Astrocyte (in vitro differentiated cells and primary cell): ENCODE results near the gene CNTROB. TPM values are rescaled to one million over a fixed set of nuclear protein-coding genes. Genes with fewer than 3 reads are reported as not detected.

ENCODE experiments used
- DNase-seq: peaks from one replicate; pipeline ENCODE4 v3.0.0-alpha.2; 2010; ENCODE audit warnings: low read depth
- FAIRE-seq: peaks from 2 replicates; lab custom pipeline; 2011; peaks lifted over from hg19 to GRCh38; lab: Jason Lieb, UNC
- H2AFZ ChIP-seq: 2 replicates; pipeline ENCODE4 v1.6.0; 2012; ENCODE audit warnings: low read depth, low read length, inconsistent platforms
- H3K27ac ChIP-seq: 2 replicates; pipeline ENCODE4 v1.5.1; 2011; ENCODE audit warnings: low read depth, low read length, inconsistent platforms
- H3K27me3 ChIP-seq: 2 replicates; pipeline ENCODE4 v1.6.0; 2011; ENCODE audit warnings: low read length, inconsistent platforms; ENCODE audit not compliant: insufficient read depth
- H3K36me3 ChIP-seq: 2 replicates; pipeline ENCODE4 v1.5.1; 2011; ENCODE audit warnings: low read length, inconsistent platforms; ENCODE audit not compliant: insufficient read depth
- H3K4me1 ChIP-seq: 2 replicates; pipeline ENCODE4 v1.5.1; 2011; ENCODE audit warnings: low read length, inconsistent platforms; ENCODE audit not compliant: insufficient read depth
- H3K4me2 ChIP-seq: 2 replicates; pipeline ENCODE4 v1.6.0; 2012; ENCODE audit warnings: low read length, inconsistent platforms
- H3K4me3 ChIP-seq: 2 replicates; pipeline ENCODE4 v1.5.1; 2011; ENCODE audit warnings: low read depth, mild to moderate bottlenecking, low read length, inconsistent platforms; ENCODE audit not compliant: insufficient read depth
- H3K79me2 ChIP-seq: 2 replicates; pipeline ENCODE4 v1.6.0; 2012; ENCODE audit warnings: mild to moderate bottlenecking, low read length, inconsistent platforms; ENCODE audit not compliant: insufficient read depth
- H3K9ac ChIP-seq: 2 replicates; pipeline ENCODE4 v1.6.0; 2012; ENCODE audit warnings: mild to moderate bottlenecking, low read length, inconsistent platforms
- H3K9me3 ChIP-seq: 2 replicates; pipeline ENCODE4 v1.5.1; 2012; ENCODE audit warnings: low read depth, mild to moderate bottlenecking, low read length, inconsistent platforms; ENCODE audit not compliant: insufficient read depth
- H4K20me1 ChIP-seq: 2 replicates; pipeline ENCODE4 v1.6.0; 2012; ENCODE audit warnings: low read length, inconsistent platforms; ENCODE audit not compliant: insufficient read depth
- H3K27ac Mint-ChIP-seq: one replicate; pipeline ENCODE4 v1.8.0; 2021; ENCODE audit warnings: mild to moderate bottlenecking, mixed read lengths; ENCODE audit not compliant: unreplicated experiment
- H3K27me3 Mint-ChIP-seq: one replicate; pipeline ENCODE4 v1.8.0; 2021; ENCODE audit warnings: low read depth, mixed read lengths; ENCODE audit not compliant: unreplicated experiment
- H3K36me3 Mint-ChIP-seq: one replicate; pipeline ENCODE4 v1.8.0; 2021; ENCODE audit warnings: low read depth, mixed read lengths; ENCODE audit not compliant: unreplicated experiment
- H3K4me1 Mint-ChIP-seq: one replicate; pipeline ENCODE4 v1.8.0; 2021; ENCODE audit warnings: low read depth, mixed read lengths; ENCODE audit not compliant: unreplicated experiment
- H3K4me3 Mint-ChIP-seq: one replicate; pipeline ENCODE4 v1.8.0; 2021; ENCODE audit warnings: mild to moderate bottlenecking, moderate library complexity, mixed read lengths; ENCODE audit not compliant: unreplicated experiment
- H3K9me3 Mint-ChIP-seq: one replicate; pipeline ENCODE4 v1.8.0; 2021; ENCODE audit warnings: mild to moderate bottlenecking, mixed read lengths; ENCODE audit not compliant: unreplicated experiment
- CTCF ChIP-seq: IDR thresholded peaks from 2 replicates; pipeline ENCODE4 v1.5.1; 2011; ENCODE audit warnings: low read depth, mild to moderate bottlenecking, inconsistent platforms, low read length, moderate library complexity; ENCODE audit not compliant: insufficient read depth
- EZH2 ChIP-seq: IDR thresholded peaks from 2 replicates; pipeline ENCODE4 v1.6.1; 2012; ENCODE audit warnings: mild to moderate bottlenecking, low read length, inconsistent platforms; ENCODE audit not compliant: insufficient read depth
- total RNA-seq: library from RNA; stranded (reverse); gene quantifications from 2 replicates; pipeline ENCODE4 v1.2.1, GENCODE V29; 2021

Gene CNTROB
- total RNA-seq, 1 donor from 2014 or later: 25.3 TPM

GRCh38 chr17:7888184-7888920, 43.7 kb upstream of the CNTROB start, which contains the start of gene CHD3:
TSS of gene CHD3 (plus strand) at chr17:7888789. CDS start at chr17:7889001, 212 bp downstream.
- no peaks in the 10 kb centered on the region for H3K9me3 Mint-ChIP-seq

DNA sequence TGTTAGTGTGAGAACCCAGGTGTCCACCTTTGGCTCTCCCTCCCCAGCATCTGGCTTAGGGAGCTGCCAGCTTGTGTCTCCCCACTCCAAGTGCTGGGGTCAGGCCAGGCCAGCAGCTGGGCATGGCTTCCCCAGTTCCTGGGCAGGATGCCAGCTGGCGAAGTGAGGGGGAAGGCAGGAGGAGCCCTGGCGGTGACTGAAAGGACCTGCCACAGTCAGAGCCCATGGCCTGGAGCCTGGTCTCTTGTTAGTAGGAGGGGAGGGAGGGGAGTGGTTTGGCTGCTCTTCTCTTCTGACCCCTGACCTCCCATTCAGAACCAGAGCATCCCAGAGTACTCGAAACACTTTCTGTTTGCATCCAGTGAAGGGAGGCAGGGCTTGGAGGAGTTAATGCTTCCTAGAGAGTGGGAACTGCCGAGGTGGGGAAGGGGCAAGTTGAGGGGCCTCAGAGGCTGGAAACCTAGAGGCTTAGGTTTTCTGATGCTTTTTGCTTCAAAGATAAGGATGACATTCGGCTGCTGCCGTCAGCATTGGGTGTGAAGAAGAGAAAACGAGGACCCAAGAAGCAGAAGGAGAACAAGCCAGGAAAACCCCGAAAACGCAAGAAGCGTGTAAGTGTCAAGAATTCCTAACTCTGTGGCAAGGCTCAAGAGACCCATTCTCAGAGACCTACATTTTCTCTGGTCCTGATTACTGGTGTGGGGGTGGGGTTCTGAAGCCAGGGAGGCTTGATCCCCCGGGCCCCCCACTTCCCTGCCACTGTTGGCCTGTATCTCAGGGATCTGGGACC, 42.6 kb upstream of the CNTROB start:
- Mint-ChIP-seq H3K4me1 (no peaks in the 10 kb centered on the region), H3K27ac (no peak overlapping the region), H3K9me3 (no peaks in the 10 kb centered on the region), H3K36me3 (peaks cover 20% of the 10 kb centered on the region), H3K4me3 (peak overlapping the region; percentile 57), H3K27me3 (no peaks in the 10 kb centered on the region)
- H3K9me3 ChIP-seq: no peaks in the 10 kb centered on the region
- peaks cover 32% of the 10 kb centered on the region for H3K4me1 ChIP-seq
- no peak overlapping the region for H2AFZ ChIP-seq
- peaks cover 33% of the 10 kb centered on the region for H4K20me1 ChIP-seq
- peaks cover 17% of the 10 kb centered on the region for H3K36me3 ChIP-seq
- H3K27ac ChIP-seq: peak overlapping the region; percentile 12
- H3K9ac ChIP-seq: peak overlapping the region; percentile 80
- peak; percentile 17 for FAIRE-seq
- no peaks in the 10 kb centered on the region for H3K27me3 ChIP-seq
- H3K79me2 ChIP-seq: peaks cover 38% of the 10 kb centered on the region
- H3K4me2 ChIP-seq: peak overlapping the region; percentile 96
- DNase-seq: peak; percentile 68
- H3K4me3 ChIP-seq: peak overlapping the region; percentile 15
- no peak for TF ChIP-seq EZH2
- TF ChIP-seq CTCF: peak; percentile 24

More at GRCh38 chr17:7888184-7888920, 43.7 kb upstream of the CNTROB start, which contains the start of gene CHD3:
- Mint-ChIP-seq H3K36me3 (peaks cover 16% of the 10 kb centered on the region), H3K4me3 (peak within 1 kb of the TSS; percentile 57), H3K27ac (no peak within 1 kb of the TSS), H3K27me3 (no peaks in the 10 kb centered on the region), H3K4me1 (no peaks in the 10 kb centered on the region)
- DNase-seq (no peak), FAIRE-seq (no peak)
- peaks cover 33% of the 10 kb centered on the region for H4K20me1 ChIP-seq
- no peaks in the 10 kb centered on the region for H3K9me3 ChIP-seq
- H3K4me1 ChIP-seq: peaks cover 35% of the 10 kb centered on the region
- H3K27ac ChIP-seq: peak within 1 kb of the TSS; percentile 79
- H3K79me2 ChIP-seq: peaks cover 38% of the 10 kb centered on the region
- H2AFZ ChIP-seq: peak within 1 kb of the TSS; percentile 51
- no peaks in the 10 kb centered on the region for H3K27me3 ChIP-seq
- H3K36me3 ChIP-seq: peaks cover 9% of the 10 kb centered on the region
- TF ChIP-seq EZH2 (no peak), CTCF (no peak)
- peak within 1 kb of the TSS; percentile 80 for H3K9ac ChIP-seq
- H3K4me3 ChIP-seq: peak within 1 kb of the TSS; percentile 59
- H3K4me2 ChIP-seq: peak within 1 kb of the TSS; percentile 96
